Measurements from ENCODE around the gene NFKB2. TPM values are rescaled to one million over a fixed set of nuclear protein-coding genes. Genes with fewer than 3 reads are reported as not detected.

The NFKB2 gene
- total RNA-seq, 1 donor from 2014 or later = 7.5 TPM

DNA sequence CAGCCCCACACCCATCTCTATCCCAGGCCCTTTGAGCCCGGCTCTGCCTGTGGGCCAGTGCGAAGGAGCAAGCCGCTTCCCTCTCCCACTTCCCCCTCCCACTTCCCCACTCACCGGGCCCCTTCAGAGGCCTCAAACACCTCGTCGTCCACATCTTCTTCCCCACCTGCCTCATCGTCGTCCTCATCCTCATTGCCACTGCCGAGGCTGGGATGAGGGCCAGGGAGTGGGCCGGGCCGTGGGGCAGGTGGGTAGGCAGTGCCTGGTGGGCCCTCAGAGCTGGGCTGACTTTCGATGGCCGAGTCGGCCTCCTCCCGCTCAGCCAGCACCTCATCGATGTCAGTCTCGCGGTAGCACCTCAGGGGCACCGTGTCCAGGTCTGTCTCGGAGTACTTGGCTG, 19.2 kb downstream of the NFKB2 start:
- TF ChIP-seq, protein P1, sequence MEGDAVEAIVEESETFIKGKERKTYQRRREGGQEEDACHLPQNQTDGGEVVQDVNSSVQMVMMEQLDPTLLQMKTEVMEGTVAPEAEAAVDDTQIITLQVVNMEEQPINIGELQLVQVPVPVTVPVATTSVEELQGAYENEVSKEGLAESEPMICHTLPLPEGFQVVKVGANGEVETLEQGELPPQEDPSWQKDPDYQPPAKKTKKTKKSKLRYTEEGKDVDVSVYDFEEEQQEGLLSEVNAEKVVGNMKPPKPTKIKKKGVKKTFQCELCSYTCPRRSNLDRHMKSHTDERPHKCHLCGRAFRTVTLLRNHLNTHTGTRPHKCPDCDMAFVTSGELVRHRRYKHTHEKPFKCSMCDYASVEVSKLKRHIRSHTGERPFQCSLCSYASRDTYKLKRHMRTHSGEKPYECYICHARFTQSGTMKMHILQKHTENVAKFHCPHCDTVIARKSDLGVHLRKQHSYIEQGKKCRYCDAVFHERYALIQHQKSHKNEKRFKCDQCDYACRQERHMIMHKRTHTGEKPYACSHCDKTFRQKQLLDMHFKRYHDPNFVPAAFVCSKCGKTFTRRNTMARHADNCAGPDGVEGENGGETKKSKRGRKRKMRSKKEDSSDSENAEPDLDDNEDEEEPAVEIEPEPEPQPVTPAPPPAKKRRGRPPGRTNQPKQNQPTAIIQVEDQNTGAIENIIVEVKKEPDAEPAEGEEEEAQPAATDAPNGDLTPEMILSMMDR (IDR thresholded peaks at IDR 0.05; ENCODE audit: partially characterized antibody, unreplicated experiment) = no peak
- H3K4me1 Mint-ChIP-seq (ENCODE audit: low read depth, unreplicated experiment) = peaks cover 51% of the 10 kb centered on the region
- no peak for DNase-seq
- H3K27me3 Mint-ChIP-seq (ENCODE audit: unreplicated experiment) = peaks cover 18% of the 10 kb centered on the region
- peaks cover 21% of the 10 kb centered on the region for H3K9me3 Mint-ChIP-seq (ENCODE audit: unreplicated experiment)
- H3K27ac Mint-ChIP-seq (ENCODE audit: unreplicated experiment) = peak overlapping the region; percentile 99
- H3K36me3 Mint-ChIP-seq (ENCODE audit: unreplicated experiment) = no peaks in the 10 kb centered on the region
- no peak overlapping the region for H3K4me3 Mint-ChIP-seq (ENCODE audit: unreplicated experiment)

DNA sequence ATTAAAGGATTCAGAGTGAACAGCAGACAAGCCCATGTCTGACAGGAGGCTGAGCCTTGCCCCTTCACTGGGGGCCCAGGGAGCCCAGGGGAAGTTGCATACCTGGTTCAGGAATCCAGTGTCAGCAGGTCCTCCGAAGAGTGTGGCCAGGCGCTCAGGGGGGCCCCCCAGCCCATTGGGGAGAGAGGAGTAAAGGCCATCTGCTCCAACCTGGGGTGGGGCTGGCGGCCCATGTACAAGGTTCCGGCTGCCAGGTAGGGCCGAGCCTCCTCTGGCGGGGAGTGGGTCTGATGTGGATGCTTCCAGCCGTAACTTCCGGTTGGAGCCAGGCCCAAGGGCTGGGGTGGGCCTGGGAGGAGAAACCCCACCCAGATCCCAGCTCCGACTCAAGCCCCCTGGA, 20.8 kb downstream of the NFKB2 start:
- TF ChIP-seq, protein P1 (IDR thresholded peaks at IDR 0.05; ENCODE audit: partially characterized antibody, unreplicated experiment) = no peak
- Mint-ChIP-seq H3K36me3 (ENCODE audit: unreplicated experiment) (no peaks in the 10 kb centered on the region), H3K9me3 (ENCODE audit: unreplicated experiment) (peaks cover 16% of the 10 kb centered on the region), H3K4me3 (ENCODE audit: unreplicated experiment) (peak overlapping the region; percentile 77), H3K4me1 (ENCODE audit: low read depth, unreplicated experiment) (peaks cover 41% of the 10 kb centered on the region), H3K27ac (ENCODE audit: unreplicated experiment) (peak overlapping the region; percentile 84), H3K27me3 (ENCODE audit: unreplicated experiment) (peaks cover 17% of the 10 kb centered on the region)
- no peak for DNase-seq

DNA sequence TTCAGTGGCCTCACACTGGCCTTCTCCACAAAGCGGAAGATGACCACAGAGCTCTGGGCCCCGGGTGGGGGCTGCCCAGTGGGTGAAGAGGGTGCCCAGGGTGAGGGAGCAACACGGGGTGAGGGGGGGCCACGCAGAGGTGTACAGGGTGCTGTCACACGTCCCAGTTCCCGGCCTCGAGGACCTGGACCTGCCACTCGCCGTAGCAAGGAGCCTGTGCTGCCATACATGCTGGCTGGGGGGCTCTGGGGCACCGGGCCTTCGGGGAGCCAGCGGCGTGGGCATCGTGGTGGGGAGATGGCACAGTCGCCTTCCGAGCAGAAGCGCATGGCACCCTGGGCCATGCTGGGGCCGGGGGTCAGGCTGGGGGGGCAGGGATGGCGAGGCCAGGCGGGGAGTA, 21.2 kb downstream of the NFKB2 start:
- Mint-ChIP-seq H3K9me3 (ENCODE audit: unreplicated experiment) (peaks cover 14% of the 10 kb centered on the region), H3K4me1 (ENCODE audit: low read depth, unreplicated experiment) (peaks cover 37% of the 10 kb centered on the region), H3K4me3 (ENCODE audit: unreplicated experiment) (no peak overlapping the region), H3K36me3 (ENCODE audit: unreplicated experiment) (no peaks in the 10 kb centered on the region), H3K27ac (ENCODE audit: unreplicated experiment) (no peak overlapping the region), H3K27me3 (ENCODE audit: unreplicated experiment) (peaks cover 13% of the 10 kb centered on the region)
- TF ChIP-seq, protein P1 (IDR thresholded peaks at IDR 0.05; ENCODE audit: partially characterized antibody, unreplicated experiment) = no peak
- no peak for DNase-seq

DNA sequence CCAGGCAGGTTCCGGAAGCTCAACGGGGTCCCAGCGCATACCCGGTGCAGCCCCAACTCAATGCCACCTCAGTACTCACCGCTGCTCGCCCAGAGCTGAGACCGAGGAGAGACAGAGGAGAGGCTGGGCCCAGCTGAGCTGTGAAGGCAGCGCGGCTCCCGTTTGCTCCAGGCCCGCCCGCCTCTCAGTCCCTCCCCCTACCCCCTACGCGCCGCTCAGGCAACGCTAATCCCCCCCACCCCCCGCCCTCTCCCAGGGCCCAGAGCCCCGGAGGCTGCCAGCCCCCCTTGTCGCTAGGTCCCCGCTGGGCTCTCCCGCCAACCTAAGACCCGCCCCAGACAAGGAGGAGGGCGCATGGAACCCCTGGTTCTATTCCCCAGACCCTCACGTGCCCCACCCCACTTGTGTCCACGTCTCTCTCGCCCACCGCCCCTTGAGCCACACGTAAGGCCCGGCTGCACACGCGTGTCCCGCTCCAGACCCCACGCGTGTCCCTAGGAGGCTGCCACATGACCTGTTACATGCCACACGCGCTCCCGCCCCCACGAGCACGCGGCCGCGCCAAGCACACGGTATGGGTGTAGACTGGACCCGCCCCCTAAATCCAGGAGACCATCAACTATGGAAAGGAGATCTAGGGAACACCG, 23.2 kb downstream of the NFKB2 start, which contains the start of gene PSD:
PSD (minus strand) TSS at position 164 of the 647 bp plus-strand sequence. CDS start 1,747 bp downstream, outside the sequence.
- peak; percentile 79 for DNase-seq
- H3K36me3 Mint-ChIP-seq (ENCODE audit: unreplicated experiment) = no peaks in the 10 kb centered on the region
- TF ChIP-seq, protein P1 (IDR thresholded peaks at IDR 0.05; ENCODE audit: partially characterized antibody, unreplicated experiment) = no peak
- H3K27ac Mint-ChIP-seq (ENCODE audit: unreplicated experiment) = peak within 1 kb of the TSS; percentile 98
- peaks cover 12% of the 10 kb centered on the region for H3K9me3 Mint-ChIP-seq (ENCODE audit: unreplicated experiment)
- peaks cover 11% of the 10 kb centered on the region for H3K27me3 Mint-ChIP-seq (ENCODE audit: unreplicated experiment)
- H3K4me3 Mint-ChIP-seq (ENCODE audit: unreplicated experiment) = peak within 1 kb of the TSS; percentile 84
- peaks cover 23% of the 10 kb centered on the region for H3K4me1 Mint-ChIP-seq (ENCODE audit: low read depth, unreplicated experiment)
